Left cardiac atrium (tissue), 4 donors: ENCODE results near the gene TM4SF18. TPM values are rescaled to one million over a fixed set of nuclear protein-coding genes. Genes with fewer than 3 reads are reported as not detected.

ENCODE experiments used
- ATAC-seq, 2 donors: fragments of 200-7000 bp; cut with Tn5 transposase; one replicate each; pipeline ENCODE4 v1.9.1; 2020; ENCODE audit warnings: mild to moderate bottlenecking in 2 of 2, moderate library complexity in 2 of 2
- DNase-seq: peaks from one replicate; pipeline ENCODE4 v3.0.0-alpha.2; 2020
- intact Hi-C, 2 donors: fragments of 100-400 bp; cut with DNase I; formaldehyde crosslinking; loops; one replicate each; pipeline versions ENCODE4 v1.14.1 to v1.15.1; 2022 to 2023
- total RNA-seq, 2 donors: library from RNA; stranded (reverse); fragmentation: NEBNext Ultra II Directional; extraction: Animal tissue kit (Norgen Biotek cat#: 25700); gene quantifications; one replicate each; pipeline ENCODE4 v1.2.1, GENCODE V29; 2021
- donor health status: DM: no; HTN: yes; CAD: no.
- donor health status: DM: no; HTN: yes; CAD: no; lungs with severe emphysema.
- donor health status: DM: yes; HTN: yes; CAD: no.
- donor health status: Dilated cardiomyopathy.

Gene TM4SF18
- total RNA-seq, 2 donors from 2014 or later: 12.5 to 13.2 TPM

DNA sequence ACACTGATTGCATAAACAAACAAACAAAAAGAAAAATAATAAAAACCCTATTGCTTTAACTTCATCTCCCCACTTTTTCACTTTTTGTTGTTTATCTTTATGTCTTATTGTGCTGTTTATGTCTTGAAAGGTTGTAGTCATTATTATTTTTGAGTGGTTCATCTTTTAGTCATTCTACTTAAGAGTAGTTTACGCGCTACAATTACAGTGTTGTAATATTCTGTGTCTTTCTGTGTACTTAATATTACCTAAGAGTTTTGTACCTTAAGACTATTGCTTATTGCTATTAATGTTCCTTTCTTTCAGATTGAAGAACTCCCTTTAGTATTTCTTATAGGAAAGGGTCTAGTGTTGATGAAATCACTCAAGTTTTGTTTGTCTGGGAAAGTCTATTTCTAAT is 28.1 kb downstream of the TM4SF18 start:
- ATAC-seq (no peak), DNase-seq (no peak)
- intact Hi-C loops: no loop called here

DNA sequence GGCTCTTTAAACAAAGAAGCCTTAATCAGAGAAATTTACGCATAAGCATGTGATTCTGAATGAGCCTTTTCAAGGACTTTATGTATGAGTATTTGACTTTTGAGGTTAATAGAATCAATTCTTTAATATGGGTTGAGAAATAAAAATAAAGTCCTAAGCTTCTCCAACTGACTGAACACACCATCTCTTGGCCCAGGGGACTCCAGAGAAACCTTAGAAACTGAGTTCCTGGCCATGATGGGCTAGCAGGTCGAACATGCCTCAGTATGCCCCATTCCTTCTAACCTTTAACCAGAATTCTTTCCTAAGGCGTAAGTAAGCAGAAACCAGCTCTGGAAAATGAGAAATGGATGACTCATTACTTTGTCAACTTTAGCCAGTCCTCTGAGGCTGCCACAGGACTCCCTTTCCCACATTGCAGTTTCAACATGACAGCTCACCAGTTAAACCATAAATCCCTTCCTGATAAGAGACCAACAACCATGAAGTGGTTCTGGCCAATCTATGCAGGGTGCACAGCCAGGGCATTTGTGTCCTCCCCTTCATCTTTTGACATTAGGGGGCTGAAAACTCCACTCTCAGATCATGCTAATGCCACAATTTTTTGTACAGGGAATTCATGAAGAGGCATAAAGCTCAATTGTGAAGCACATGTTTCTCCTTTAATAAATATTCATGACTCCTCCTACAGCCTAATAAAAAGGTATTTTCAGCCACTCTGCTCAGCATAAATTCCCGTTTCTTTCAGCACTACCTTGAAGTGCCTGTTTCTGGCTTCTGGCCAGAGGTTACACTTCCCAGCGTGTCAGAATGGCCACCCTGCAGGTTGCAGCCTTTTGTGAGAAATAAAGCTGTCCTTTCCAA is 33.3 kb downstream of the TM4SF18 start:
- DNase-seq (no peak), ATAC-seq (peak; percentile 87 to 96)
- intact Hi-C loops: no loop called here

DNA sequence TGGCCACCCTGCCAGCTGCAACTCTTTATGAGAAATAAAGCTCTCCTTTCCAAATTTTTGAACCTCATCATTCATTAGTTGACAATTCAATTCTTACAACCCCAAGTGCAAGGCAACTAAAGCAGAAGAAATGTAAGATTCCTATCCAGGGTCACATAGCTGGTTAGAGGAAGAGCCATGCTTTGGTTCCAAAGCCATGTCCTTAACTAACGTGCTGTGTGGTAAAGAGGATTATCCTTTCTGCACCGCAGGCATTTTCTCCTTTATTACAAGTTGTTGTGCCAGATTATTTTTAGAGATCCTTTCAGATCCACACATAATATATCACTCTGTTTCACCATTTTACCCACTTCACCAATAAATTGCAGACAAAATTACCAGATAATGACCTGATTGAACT is 36.5 kb downstream of the TM4SF18 start:
- intact Hi-C loops: no loop called here
- ATAC-seq: no peak
- no peak for DNase-seq

DNA sequence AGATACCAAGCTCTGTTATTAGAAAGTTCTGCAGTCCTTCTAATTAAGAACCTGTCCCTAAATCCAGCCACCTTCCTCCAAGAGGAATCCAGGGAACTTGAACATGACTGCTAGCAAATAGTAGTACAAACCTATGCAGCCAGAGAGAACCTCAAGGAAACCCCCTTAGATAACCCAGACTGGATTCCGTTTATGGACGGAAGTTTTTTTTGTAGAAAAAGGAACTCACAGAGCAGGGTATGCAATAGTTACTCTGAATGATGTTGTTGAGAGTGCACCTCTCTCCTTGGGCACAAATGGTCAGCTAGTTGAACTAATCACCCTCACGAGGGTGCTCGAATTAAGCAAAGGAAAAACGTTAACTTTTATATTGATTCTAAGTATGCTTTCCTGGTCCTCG is 40.8 kb downstream of the TM4SF18 start:
- DNase-seq: no peak
- no peak for ATAC-seq
- intact Hi-C loops: no loop called here

DNA sequence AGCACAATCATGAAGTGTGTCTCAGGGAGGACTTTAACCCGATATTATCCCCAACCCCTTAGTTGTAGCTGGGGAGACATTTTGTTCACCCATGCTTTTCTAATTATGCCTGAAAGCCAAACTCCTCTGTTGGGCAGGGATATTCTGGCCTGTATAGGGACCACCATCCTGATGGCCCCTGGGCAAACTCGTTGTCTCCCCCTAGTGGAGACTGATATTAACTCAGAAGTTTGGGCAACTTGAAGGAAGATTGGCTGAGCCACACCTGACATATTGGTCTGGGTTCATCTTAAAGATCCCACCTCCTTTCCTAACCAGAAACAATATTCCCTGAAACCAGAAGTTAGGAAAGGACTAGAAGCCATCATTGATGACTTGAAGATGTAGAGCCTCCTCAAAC is 42.3 kb downstream of the TM4SF18 start:
- DNase-seq: no peak
- no peak for ATAC-seq
- intact Hi-C loops: no loop called here

DNA sequence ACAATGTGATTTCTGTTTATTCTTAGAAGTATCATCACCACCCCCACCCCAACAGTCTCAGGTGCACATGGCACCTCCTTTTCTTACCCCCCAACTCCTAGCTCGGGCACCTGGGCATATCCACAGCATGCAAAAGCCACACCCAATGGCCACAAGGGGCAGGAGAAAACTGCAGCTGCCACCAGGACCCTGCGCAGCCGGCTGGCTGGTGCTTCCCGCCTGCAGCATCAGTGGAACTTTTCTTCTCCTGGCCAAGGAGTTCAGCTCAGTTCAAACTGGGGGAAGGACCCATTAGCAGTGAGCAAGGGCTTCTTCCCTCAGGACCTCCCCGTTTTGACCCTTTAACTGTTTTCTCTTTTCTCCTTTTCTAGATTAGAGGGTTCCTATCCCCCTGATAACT is 44.8 kb downstream of the TM4SF18 start:
- no peak for DNase-seq
- intact Hi-C loops: no loop called here
- no peak for ATAC-seq

DNA sequence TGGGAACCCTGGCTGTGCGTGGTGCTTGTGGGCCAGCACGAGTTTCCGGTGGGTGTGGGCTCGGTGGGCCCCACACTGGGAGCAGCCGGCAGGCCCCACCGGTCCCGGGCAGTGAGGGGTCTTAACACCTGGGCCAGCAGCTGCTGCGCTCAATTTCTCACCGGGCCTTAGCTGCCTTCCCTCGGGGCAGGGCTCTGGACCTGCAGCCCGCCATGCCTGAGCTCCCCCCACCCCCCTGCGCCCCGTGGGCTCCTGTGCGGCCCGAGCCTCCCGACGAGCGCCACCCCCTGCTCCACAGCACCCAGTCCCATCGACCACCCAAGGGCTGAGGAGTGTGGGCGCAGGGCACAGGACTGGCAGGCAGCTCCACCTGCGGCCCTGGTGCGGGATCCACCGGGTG is 49.4 kb downstream of the TM4SF18 start:
- DNase-seq (no peak), ATAC-seq (no peak)
- intact Hi-C loops: no loop called here

DNA sequence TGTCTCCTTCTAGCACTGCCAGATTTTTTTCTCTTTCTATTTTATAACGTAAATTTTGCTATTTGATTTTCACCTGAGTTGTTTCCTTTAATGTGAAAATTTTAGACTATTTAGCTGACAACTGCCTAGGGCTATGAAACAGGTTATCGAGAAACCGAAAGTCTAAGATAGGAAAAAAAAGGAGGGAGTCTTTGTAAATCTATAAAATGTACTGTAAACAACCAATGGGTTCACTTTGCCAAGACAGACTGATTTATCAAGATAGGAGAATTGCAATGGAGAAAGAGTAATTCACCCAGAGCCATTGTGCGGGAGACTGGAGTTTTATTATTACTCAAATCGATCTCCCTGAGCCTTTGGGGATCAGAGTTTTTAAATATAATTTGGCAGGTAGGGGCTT is 50.0 kb downstream of the TM4SF18 start:
- ATAC-seq: no peak
- no peak for DNase-seq
- intact Hi-C loops: no loop called here

DNA sequence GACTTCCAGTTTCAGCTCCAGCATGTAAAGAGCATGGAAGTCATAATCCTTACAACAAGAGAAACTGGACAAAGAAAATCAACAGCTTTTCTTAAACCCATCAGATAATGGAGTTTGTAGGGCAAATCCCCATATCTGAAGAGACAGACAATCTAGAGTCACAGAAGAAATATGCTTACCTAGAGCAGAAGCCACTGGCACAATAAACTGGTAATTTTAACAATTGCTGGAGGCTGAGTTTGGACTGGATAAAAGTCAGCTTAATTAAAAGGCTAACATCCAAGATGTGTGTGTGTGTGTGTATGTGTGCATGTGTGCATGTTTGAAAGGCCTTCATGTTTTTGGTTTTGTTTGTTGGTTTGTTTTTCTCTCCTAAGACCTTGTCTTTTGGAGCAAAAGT is 50.6 kb downstream of the TM4SF18 start:
- intact Hi-C loops: no loop called here
- ATAC-seq (no peak), DNase-seq (no peak)

DNA sequence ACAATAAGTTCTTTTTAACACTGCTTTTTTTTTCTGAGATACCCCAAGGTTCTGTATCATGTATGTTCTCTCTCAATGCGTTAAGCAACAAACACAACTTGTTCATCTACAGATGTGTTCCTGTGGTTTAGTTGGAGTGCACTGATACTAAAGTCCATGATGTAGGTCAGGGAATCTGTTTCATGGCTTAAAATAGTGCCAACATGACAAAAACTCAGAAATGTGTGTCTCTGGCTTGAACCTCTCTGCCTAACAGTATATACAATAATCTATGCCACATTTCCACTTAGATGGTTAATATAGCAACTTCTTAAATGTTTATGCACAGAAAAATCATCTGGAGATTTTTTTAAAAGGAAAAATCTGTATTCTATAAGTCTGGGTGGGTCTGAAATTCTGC is 51.1 kb downstream of the TM4SF18 start:
- DNase-seq (no peak), ATAC-seq (no peak)
- intact Hi-C loops: no loop called here

DNA sequence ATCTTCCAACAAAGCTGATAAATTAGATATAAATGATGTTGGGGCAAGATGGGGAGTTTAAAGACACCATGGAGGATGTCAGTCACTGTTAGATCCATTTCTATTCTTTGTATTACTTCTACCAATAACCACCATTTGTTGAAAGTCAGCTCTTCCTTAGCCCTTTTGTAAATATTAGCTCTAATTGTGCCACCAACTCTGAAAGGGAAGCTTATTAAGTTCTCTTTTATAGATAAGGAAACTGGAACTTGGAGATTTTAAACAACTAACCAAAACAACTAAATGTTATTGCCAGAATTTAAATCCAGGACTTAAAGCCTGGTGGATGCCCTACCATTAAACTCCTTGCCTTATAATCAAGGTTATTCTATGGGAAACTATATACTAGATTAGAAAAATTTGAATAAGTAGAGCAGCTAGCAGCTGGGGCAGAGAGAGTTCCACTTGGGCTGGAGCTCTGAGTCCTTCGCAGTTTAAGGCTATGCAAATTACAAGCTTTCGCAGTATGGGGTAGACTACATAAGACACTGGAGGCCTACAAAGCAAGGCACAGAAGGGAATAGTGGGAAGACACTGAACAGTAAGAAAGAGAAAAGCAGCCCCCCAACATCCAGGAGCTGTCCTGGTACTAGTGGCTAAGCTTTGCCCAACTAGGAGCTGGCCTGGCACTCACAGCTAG is 52.6 kb downstream of the TM4SF18 start:
- intact Hi-C loops: no loop called here
- DNase-seq (no peak), ATAC-seq (no peak)

DNA sequence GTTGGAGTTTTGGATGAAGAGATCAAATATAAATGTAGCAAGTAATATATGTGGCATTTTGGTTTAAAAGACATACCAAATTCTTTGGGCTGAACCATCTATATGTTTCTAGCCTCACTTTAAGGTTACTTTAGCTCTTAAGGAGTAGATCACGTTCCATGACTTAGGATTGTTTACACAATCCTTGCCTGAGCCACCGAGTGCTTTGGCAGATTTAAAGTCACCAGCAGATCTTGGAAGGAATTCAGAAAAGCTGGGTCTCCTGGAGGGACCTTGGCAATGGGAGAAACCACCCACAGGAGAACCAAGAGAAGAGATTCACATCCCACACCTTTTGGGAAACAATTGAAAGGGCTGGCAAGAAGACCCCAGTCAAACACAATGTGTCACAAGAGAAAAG is 54.5 kb downstream of the TM4SF18 start:
- intact Hi-C loops: loop anchor here in 1 of 2 donors (5.0 kb wide), 1 partner anchor 322 kb away; no protein-coding TSS in a partner anchor
- DNase-seq: no peak
- ATAC-seq: no peak

DNA sequence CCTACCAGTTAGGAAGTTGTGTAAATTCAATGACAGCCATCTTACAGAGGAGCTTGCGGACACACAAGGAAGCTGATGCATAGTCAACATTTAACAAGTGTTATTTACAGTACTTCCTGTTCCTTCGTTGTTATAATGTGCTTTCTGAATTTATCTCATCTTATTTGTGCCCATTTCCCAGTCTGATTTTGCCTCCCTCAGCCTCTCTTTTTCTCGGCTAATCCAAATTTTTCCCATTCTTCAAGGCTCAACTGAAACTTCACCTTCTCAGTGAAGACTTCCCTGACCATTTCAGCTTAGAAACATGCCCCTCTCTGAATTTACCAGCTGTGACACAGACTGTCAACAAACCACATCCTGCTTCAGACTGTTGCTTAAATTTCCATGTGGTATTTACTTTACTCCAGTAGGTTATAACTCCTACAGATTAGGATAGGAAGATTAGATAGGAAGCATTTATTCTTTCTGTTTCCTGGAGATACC is 56.1 kb downstream of the TM4SF18 start:
- intact Hi-C loops: loop anchor here in 1 of 2 donors (5.0 kb wide), 1 partner anchor 320 kb away; no protein-coding TSS in a partner anchor
- peak in 1 of 2 donors; percentile 48 for ATAC-seq

DNA sequence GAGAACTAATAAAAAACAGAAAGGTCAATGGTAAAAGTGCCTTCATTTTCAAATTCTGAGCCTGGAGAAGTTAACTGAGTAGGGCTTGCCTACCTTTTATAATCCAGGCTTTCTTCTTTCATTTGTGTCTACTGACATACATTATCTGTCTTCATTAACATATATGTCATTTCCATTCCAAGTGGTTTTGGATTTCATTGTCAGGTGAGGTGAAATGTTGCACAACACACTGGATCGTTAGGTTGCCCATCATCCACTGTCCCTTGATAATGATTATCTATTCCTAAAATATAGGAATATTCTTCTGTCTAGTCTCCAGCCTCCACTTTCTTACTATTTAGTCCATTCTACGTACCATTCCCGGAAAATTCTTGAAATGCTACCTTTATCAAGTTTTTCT is 56.8 kb downstream of the TM4SF18 start:
- intact Hi-C loops: loop anchor here in 1 of 2 donors (5.0 kb wide), 1 partner anchor 319 kb away; no protein-coding TSS in a partner anchor
- DNase-seq: no peak
- ATAC-seq: no peak

More for the DNA sequence above, 56.1 kb downstream of the TM4SF18 start:
- DNase-seq: no peak

DNA sequence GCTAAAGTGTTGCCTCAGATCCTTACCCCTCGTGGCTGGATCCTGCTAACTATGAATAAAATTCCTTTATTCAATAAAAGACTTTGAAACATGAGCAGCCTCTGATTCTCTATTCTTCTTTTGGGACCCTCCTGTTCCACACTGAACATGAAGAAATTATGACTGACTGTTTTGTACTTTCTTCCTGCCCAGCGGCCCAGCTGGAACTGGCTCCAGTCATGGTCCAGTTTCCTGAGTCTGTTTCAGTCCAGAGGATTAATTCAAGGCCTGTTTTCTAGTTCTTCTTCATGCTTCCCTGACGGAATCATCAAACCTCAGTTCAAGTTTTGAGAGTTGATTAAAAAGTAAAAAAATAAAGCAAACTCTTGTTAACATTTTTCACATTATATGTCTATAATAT is 59.2 kb downstream of the TM4SF18 start:
- ATAC-seq (peak in 1 of 2 donors; percentile 31), DNase-seq (no peak)
- intact Hi-C loops: loop anchor here in 1 of 2 donors (5.0 kb wide), 1 partner anchor 152 kb away; no protein-coding TSS in a partner anchor

DNA sequence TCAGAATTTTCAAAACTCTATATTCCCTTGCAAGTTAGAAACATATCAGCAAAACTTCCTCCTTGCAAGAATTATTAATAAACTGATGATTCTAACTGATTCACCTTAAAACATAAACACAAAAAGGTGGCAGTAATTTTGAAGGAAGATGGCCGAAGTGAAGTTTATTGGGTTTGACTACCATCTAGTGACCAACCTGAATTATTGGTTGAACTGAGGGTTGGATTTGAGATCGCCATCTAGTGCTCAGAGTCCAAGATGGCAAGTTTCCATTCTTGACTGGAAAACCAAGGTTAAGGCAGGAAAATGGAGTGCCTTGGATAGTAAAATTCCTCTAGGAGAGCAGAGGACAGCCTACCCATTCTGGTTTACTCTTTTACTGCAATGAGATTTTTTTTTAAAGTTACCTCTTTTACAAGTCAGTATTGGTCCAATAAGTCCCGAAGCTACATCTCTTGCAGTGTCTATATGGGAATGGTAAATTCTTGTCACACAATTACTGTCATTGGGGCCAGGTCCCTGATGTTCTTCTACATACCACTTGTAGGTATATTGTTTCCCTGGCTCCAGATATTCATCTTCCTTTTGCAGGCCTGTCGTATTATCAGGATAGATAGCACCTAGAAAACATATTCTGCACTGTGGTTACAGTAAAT is 60.2 kb downstream of the TM4SF18 start:
- intact Hi-C loops: loop anchor here (2.0 to 5.0 kb wide), 2 partner anchors 151 to 316 kb away; no protein-coding TSS in a partner anchor
- no peak for DNase-seq
- peak; percentile 86 for ATAC-seq

DNA sequence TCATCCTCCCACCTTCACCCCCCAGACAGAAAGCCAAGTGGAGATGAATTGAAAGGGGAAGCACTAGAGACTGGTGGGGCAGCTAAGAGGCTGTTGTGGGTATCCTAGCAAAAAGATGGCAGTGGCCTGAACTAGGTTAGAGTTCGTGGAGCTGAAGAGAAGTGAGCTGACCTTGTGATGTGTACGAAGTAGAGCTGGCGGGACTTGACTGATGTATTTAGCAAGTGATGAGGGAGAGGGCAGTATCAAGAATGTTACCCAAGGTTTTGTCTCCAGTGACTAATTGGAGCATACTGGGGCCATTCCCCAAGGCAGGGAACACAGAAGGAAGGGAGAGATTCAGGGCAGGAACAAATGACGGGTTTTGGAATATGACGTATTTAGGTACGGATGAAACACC is 61.8 kb downstream of the TM4SF18 start:
- ATAC-seq (no peak), DNase-seq (no peak)
- intact Hi-C loops: loop anchor here (1.0 to 5.0 kb wide), 3 partner anchors 149 to 315 kb away; no protein-coding TSS in a partner anchor

DNA sequence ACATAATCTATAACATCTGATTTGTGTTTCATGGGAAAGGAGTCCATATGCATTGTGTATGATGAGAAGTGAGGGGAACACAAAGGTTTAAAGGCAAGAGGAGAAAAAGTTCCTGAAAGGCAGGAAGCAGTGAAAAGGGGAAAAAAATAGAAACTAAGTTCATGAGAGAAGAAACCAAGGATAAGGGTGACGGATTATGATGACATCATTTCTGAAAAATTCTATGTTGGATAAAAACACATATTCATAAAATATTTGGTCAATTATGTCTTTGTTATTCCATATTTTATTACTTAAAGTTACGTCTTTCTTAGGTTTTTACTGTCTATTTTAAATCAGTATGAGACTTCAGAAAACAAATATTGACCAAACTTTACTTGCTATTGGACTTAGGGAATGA is 63.3 kb downstream of the TM4SF18 start:
- intact Hi-C loops: loop anchor here in 1 of 2 donors (5.0 kb wide), 1 partner anchor 148 kb away; no protein-coding TSS in a partner anchor
- no peak for DNase-seq
- no peak for ATAC-seq

DNA sequence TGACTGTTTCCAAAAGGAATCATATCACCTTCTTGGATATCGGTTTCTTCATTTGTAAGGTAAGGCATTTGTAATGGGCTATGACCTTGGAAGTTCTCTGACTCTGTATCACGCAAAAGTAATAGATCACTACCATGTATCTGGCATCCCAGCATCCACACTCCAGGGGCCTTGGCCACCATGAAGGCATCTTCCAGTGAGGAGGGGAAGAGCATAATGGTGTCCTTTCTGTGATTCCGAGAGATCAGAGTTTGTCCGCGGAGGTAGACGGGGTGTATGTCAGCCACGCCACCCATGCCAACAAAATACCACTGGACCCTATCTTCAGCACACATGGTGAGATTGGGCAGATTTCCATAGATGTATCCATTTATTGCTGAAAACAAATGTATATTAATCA is 63.7 kb downstream of the TM4SF18 start:
- intact Hi-C loops: loop anchor here in 1 of 2 donors (5.0 kb wide), 1 partner anchor 147 kb away; no protein-coding TSS in a partner anchor
- no peak for ATAC-seq
- no peak for DNase-seq
